ENCODE results near the gene SASH1.

- TF ChIP-seq CTCF (IDR thresholded peaks at IDR 0.05; ENCODE audit: low read length) (no peak), EZH2phosphoT487 (IDR thresholded peaks at IDR 0.05; ENCODE audit: low read length) (no peak), EZH2 (optimal IDR thresholded peaks at IDR 0.05; ENCODE audit: low read depth, low read length) (no peak)
These were observed 54.3 kb downstream of the SASH1 start for GRCh38 chr6:148396926-148397325.
